ENCODE data around the gene AGAP1.

The AGAP1 gene

DNA sequence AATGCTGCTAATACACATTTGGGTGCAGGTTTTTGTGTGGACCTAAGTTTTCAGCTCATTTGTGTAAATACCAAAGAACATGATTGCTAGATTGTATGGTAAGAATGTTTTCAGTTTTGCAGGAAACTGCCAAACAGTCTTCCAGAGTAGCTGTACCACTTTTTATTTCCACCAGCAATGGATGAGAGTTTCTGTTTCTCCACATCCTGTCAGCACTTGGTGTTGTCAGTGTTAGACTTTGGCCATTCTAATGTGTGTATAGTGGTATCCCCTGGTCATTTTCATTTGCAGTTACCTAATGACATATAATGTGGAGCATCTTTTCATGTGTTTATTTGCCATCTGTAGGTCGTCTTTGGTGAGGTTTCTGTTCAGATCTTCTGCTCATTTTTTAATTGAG, 337.9 kb downstream of the AGAP1 start:
- intact Hi-C loops (cut with DNase I): no loop called here
- no peak for DNase-seq

DNA sequence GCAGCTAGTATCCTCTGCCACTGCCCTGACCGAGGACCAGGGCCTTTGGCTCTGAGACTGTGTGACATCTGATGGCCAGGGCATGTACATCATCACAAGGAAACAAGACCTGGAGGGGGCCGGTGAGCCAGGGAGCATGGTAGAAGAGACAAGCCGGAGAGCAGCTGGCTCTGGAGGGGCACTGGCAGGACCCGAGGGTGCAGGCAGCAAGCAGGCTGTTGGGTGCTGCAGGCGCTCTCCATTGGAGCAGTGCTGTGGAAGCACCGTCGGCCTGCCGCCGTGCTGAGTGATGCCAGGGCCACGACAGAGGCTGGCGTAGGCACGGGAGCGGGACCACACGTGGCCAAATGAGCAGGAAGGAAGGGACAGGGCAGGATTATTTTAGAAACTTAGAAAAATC, 339.1 kb downstream of the AGAP1 start:
- intact Hi-C loops (cut with DNase I): no loop called here

DNA sequence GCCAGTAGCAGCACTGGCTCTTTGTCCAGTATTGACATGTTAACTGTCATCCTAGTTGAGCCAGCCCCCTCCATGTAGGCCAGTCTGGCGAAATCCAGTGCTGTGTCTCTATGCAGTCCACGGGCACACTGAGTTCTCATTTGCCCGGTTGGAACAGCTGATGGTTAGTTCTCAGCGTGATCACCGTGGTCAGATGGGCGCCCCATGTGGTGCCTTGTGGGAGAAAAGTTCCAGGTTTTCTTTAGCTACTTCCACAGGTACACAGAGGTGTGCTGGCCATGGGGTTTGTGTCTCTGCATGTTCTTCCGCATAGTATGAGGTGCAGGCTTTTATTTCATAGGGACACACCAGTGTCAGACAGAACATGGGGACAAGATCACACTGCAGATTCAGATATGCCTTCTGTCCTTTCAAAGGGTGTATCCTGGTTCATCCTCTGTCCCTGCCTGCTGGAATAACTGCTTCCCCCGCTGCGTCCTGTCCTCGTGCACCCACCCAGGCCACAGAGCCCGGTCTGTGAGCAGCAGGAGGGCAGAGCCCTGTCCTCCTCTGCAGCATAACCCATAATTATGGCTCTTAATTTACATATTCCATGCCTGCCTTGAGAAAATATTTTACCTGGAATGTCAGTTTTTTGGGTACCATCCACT, 340.3 kb downstream of the AGAP1 start:
- peak in 1 of 10 donors; percentile 24 for DNase-seq
- intact Hi-C loops (cut with DNase I): no loop called here

More for the DNA sequence above, 339.1 kb downstream of the AGAP1 start:
- peak in 1 of 10 donors; percentile 39 for DNase-seq

DNA sequence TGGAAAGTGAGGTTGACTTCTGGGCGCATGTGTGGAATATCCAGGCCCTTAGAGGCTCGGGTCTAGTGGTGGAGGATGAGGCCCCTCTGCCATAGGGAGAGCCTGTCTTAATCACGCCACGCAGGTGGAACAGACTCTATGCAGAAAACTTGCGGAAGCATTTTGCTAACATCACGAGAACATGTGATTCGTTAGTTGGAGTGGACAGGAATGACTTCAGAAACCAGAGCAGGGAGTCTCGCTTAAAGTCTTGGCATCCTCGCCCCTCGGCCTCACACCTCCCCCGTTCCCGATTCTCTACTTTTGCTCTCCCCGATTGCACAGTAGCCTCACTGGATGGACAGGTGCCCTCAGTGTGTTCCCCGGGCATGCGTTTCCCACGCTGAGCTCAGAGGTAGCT, 340.9 kb downstream of the AGAP1 start:
- DNase-seq: peak in 1 of 10 donors; percentile 64
- intact Hi-C loops (cut with DNase I): no loop called here

DNA sequence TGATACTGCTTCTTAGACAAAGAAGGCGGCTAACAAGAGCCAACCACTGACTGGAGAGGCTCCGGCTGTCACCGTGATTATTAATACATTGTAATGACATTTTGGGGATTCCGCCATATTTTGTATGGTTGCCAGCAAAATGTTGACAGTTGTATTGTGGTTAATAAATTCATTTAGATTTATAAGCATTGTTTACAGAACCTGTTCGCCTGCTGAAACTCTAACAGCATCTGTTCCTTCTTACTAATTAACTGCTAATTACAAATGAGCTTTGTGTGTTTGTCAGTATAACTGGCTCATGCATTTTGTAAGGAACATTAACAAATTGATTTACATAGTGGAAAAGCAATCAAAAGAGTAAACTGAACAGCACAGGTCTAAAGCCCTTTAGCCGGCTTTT, 342.0 kb downstream of the AGAP1 start:
- intact Hi-C loops (cut with DNase I): no loop called here
- DNase-seq: no peak

DNA sequence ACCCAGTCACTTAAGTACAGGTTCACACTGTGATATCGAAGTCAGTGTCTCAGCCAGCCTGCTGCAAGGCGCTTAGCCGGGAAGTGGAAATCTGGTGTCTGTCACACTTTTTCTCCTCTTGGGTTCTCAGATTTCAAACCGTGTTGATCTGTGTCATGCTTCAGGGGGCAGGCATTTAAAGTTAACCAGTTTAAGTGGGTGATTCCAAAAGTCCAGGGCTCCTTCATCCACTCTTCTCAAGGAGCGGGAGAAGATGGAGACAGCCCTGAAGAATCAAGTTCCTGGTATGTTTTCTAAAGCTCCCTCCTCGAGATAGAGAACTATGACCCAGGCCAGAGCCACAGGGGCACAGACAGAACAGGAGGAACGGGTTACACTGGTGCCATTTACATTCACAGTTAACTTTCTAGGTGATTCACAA, 342.7 kb downstream of the AGAP1 start:
- intact Hi-C loops (cut with DNase I): no loop called here

DNA sequence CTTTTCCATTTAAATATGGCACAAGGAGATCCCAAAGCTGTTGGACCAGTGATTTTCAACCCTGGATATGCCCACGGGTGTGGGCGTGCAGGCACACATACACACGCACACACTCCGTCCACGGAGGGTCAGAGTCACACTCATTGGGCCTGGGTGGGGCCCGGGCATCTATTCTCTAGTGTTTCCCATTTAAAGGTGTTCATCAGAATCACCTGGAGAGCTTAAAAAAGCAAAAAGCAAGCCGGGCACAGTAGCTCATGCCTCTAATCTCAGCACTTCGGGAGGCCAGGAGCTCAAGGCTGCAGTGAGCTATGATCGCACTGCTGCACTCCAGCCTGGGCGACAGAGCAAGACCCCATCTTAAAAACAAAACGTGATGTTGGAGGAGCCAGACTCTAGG, 345.4 kb downstream of the AGAP1 start:
- DNase-seq: peak in 1 of 10 donors; percentile 28
- intact Hi-C loops (cut with DNase I): no loop called here

More for the DNA sequence above, 342.7 kb downstream of the AGAP1 start:
- DNase-seq: no peak

DNA sequence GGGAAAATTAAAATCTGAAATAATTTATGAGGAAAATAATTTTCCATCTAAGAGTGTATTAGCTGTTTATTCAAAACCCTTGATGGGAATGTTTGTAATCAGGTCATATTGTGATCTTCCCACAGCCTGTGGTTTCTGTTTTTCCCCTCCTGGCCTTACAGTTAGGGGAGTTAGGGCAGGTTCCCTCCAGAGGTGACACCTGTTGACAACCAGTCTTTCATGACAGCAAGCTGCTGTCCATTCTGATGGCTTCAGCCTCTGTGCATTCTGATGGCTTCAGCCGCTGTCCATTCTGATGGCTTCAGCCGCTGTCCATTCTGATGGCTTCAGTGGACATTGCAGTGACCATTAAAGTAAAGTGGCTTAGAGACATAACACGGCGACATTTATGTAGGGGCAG, 346.1 kb downstream of the AGAP1 start:
- DNase-seq: no peak
- intact Hi-C loops (cut with DNase I): no loop called here

DNA sequence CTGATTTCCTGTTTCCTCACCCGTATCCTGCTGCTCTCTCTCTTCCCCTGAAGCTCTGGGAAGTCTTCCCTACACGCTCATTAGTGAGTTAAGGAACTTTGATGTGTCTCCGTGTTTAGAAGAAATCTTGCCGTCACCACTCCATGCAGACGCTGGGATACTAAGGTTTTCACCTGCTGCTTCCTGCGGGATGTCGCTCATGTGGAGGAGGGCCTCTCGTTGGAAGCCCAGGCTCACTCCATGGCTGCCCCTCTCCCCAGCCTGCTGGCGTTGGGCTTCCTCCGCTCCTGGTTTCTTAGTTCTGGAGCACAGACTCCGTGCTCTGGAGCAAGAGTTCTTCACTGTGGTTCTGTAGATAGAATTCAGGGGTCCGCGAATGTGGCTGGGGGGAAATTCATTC, 348.0 kb downstream of the AGAP1 start:
- intact Hi-C loops (cut with DNase I): no loop called here

DNA sequence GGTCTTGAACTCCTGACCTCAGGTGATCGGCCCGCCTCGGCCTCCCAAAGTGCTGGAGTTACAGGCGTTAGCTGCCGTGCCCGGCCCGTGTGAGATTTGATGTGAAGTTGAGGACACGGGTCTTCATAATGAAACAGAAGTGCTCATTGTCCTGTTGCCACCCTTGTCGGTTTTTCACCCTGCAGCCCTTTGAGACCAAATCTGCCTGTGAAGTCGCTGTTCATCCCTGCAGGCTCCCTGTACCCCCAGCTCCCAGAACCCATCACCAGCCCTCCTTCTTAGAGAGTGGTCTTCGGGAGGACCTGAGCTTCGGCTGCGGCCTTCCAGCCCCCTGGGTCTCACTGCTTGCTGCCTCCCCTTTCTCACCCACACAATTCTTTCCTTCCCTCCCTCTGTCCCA, 349.1 kb downstream of the AGAP1 start:
- DNase-seq: no peak
- intact Hi-C loops (cut with DNase I): no loop called here

More for the DNA sequence above, 348.0 kb downstream of the AGAP1 start:
- DNase-seq: no peak

DNA sequence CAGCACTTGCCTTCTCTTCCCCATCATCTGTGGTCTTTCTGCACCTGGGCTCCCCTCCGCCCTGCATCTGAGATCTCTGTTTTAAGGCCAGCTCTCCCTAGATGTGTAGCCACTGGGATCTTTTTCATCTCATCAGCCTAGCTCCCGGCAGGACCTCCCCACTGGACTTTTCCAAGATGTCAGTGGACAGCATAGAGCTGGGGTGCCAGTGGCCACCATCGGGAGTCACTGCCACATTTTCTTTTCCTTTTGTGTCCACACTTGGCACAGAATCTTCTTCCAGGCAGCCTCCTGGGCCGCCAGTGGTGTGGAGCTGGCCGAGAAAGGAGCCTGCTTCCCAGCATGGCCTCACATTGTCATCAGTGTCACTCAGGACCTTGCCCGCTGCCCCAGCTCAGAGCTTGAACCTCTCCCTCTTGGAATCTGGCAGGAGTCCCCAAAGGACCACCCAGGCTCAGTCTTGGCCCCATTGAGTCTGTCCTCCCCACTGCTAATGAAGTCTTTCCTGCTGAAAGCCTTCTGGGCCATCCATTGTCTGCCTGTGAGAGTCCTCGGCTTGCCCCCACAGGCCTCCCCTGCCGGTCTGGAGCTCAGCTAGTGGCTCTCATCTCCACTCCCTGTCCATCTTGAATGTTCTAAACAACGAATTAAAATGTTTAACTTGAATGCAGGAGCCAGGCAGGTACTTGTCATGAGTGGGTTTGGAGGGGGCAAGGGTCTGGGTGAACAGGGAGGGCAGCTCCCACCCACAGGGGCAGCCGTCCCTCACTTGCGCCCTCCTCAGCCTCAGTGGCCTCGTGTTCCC, 349.9 kb downstream of the AGAP1 start:
- intact Hi-C loops (cut with DNase I): no loop called here
- DNase-seq: peak in 1 of 10 donors; percentile 42

DNA sequence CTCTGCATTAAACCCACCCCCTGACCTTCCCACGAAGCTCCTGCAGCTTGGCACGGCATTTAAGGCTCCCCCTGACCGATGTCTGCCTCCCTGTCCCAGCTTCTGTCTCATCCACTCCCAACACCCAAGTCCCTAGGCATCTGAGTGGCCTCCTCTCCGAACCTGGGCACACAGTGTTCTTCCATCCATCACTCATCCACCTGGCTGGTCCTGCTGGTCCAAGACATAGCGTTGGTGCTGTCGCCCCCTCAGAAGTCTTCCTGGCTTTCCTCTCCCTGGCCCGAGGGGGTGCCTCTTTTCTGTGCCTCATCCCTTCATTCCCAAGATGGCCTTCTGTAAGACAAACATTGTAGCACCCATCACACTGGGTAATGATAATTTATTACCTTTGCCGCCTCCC, 350.7 kb downstream of the AGAP1 start:
- DNase-seq: no peak
- intact Hi-C loops (cut with DNase I): no loop called here

DNA sequence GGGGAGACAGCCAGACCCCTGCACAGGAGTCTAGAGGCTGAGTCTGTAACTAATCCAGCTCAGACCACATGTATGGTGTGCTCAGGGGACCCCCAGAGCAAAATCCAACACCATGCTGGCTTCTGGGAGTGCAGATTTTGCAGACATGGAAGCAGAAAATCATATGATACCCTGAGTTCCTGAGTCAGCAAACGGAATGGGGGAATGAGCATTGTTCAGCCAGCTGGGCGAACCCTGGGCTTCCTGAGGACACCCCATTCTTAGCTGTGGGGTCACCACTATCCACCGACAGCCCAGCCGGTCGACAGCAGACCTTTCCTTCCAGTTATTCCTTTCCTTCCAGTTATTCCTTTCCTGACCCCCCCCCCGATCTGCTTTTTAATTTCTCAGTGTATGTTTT, 351.4 kb downstream of the AGAP1 start:
- intact Hi-C loops (cut with DNase I): no loop called here
- DNase-seq: peak in 1 of 10 donors; percentile 4

DNA sequence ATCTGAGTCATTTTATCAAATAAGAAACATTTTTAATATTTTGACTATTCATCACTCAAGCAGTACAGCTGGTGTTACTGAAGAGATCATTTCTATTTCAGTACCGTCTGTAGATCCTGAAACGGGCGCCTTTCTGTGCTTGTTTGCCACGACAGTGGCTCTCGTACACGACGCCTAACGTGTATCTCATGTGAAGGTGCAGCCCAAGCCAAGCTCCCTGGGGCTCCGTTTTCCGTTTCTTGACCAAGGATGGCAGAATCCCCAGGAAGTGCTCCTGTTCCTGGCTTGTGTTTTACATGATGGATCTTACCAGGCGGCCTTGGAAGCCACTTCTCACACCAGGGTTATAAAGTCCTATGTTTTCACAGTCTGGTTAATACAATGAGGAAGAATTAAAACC, 353.7 kb downstream of the AGAP1 start:
- DNase-seq: no peak
- intact Hi-C loops (cut with DNase I): no loop called here

DNA sequence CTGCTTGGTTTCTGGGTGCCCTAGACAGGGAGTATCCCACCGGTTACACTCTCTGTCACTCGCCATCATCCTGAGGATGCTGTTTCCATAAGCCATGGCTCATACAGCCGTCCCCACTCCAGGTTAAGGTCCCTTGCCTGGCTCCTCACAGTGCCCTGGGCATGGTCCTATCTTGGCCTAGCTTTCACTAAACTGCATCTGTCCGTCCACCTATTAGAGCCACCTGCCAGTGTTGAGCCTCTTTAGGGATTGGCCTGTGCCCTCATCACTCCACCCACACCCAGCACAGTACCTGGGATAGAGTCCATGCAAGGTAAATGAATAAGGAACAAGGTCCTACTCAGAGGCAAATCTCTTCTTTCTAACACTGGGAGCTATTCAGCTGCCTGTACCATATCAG, 354.2 kb downstream of the AGAP1 start:
- DNase-seq: no peak
- intact Hi-C loops (cut with DNase I): no loop called here

DNA sequence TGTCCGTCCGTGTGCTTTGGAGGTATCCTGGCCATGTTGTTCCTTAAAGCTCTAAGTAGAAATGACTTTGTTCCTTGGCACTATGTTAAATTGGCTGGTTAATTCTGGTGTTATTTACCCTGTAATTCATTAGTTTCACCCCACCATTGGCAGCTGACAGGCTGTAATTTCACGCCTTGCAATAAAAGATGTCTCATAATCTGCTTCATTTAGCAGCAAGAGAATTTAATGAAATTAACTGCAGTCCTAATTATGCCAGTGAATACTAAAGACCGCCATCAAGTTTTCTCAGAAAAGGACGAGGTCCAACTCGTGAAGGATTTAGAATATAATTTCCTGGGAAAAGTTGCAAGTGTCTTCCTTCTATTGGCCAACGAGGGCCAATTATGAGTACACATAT, 355.1 kb downstream of the AGAP1 start:
- intact Hi-C loops (cut with DNase I): no loop called here
- no peak for DNase-seq

DNA sequence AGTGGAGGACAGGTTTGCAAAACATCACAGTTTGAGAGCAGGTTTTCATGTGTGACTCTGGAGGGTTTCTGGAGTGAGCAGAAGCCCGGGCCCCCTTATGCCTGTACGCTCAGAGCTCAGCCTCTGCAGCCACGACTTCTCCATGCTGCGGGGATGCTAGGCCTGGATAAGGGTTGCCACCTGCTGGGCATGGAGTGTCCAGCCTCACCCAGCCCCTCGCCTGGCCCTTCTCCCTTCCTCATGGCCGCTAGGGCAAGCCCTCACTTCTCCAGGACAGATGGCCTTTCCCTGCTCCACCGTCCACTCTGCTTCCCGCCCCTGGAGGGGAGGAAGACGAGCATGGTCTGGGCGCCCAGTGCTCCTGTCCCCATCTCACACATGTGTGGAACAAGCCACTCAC, 355.6 kb downstream of the AGAP1 start:
- intact Hi-C loops (cut with DNase I): no loop called here
- peak in 1 of 10 donors; percentile 79 for DNase-seq

DNA sequence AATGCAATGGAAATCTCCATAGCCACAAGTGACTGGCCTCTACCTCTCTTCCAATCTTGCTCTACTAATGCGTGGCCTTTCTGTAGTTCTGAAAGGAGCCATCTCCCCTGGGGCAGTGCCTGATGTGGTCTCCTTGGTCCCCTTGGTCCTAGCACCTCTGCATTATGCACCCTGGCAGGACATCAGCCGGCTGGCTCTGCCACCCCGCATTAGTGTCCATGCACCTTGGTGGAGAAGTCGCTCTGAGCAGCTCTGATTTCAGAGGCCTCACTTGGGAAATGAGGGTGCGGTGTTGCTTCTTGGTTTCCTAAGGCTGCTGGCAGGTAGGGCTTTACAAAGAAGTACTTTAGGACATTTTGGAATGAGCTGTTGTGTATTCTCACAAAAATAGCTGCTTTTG, 356.4 kb downstream of the AGAP1 start:
- intact Hi-C loops (cut with DNase I): no loop called here
- peak in 1 of 10 donors; percentile 51 for DNase-seq

DNA sequence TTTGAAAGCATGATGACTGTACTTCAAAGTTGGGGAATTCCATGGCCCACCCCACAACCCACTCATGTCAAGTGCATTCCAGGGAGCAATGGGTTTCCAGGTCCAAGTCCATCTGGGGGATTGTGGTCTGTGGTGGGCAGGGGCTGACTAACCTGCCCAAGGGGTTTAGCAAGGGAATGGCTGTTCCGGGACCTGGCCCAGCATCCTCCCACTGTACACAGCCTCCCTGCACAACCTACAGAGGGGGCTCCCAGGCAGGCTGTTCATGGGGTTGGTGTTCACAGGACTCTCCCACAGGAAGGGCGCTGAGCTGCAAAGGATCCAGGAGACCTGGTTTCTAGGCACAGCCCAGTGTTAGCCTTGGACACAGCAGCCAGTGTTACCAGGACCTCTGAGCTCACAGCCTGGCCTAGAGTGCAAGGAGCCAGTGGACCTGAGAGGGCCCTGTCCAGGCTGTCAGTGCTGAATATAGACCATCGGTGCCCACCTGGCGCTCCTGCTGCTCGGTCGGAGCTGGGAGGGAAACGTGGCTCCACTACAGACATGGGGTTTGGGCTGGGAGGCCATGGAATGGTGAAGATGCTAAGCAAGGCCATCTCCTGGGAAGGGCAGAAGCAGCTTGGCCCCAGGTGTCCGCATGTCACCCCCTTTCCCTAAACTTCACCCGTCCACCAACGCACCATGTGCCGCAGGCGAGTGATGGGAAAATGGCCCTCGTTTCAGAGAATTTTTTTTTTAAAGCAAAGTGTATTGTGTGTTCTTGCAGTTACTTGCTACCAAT, 357.1 kb downstream of the AGAP1 start:
- intact Hi-C loops (cut with DNase I): no loop called here

DNA sequence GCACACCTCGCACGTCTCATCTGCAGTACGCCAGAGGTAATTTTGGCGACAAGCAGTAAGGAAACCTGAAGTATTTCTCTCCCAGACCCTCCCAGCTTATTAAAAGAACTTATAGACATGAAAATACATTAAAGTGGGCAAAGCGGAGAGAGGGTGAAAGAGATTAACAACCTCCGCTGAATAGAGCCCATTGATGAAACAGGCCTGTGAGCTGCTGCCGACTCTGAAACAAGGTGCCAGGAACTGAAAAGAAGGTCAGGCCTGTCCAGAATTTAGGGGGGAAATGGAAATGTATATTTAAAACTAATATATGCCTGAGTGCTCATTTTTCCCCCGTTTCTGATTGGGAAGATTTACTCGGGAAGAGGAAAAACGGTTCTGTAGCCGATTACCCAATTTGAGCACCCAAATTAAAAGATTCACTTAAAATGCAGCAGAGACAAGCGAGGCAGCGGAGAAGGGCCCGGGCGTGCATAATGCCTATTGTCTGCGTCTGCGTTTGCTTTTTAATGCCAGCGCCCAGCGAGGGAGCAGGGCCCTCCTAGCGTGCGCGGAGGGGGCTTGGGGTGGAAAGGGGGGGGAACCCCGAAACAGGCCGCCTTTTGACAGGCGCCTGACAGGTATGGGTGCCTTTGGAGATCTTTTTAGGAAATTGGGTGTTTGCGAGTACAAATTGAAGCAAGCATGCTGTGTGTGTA, 358.1 kb downstream of the AGAP1 start:
- DNase-seq: peak in 4 of 10 donors; percentile 24 to 80 (median 48)
- intact Hi-C loops (cut with DNase I): no loop called here

More for the DNA sequence above, 357.1 kb downstream of the AGAP1 start:
- peak in 1 of 10 donors; percentile 61 for DNase-seq

DNA sequence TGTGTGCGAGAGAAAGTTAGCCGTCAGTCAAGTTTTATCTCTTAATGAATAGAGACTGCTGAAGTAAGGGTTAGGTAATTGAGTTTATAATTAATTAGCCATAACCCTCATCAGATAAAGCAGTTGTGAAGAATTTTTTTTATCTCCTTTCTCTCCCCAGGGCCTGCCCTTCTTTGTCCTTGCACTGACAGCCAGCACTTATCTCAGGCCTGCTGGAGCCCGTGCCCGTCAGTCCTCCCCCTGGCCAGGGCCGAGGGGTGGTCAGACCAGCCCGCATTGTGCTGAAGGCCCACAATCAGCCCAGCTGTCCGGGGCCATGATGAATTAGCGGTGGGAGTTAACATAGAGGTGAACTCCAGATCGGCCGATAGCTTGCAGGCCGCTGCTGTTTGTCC, 358.7 kb downstream of the AGAP1 start:
- DNase-seq: peak in 1 of 10 donors; percentile 32
- intact Hi-C loops (cut with DNase I): no loop called here

All from posterior cingulate gyrus (tissue), 11 donors.